Gastrocnemius medialis (tissue), 4 donors: ENCODE results near the gene NBEA.

ENCODE experiments used
- CTCF ChIP-seq, 5 experiments: fragments of 450-650 bp in 3 of 5; fragments of 200-600 bp in 2 of 5; sonication (generic) in 2 of 5; IDR thresholded peaks in 4 of 5; conservative IDR thresholded peaks in 1 of 5; 1 replicate in 4 of 5; 2 replicates in 1 of 5; pipeline ENCODE4 v1.5.1; 2016 to 2019; ENCODE audit warnings: antibody characterized with exemption in 5 of 5, mild to moderate bottlenecking in 3 of 5, moderate library complexity in 3 of 5
- POLR2A ChIP-seq, 2 donors: fragments of 450-650 bp; IDR thresholded peaks; one replicate each; pipeline ENCODE4 v1.6.1; 2017; ENCODE audit warnings: antibody characterized with exemption in 2 of 2, mild to moderate bottlenecking in 2 of 2, moderate library complexity in 2 of 2

DNA sequence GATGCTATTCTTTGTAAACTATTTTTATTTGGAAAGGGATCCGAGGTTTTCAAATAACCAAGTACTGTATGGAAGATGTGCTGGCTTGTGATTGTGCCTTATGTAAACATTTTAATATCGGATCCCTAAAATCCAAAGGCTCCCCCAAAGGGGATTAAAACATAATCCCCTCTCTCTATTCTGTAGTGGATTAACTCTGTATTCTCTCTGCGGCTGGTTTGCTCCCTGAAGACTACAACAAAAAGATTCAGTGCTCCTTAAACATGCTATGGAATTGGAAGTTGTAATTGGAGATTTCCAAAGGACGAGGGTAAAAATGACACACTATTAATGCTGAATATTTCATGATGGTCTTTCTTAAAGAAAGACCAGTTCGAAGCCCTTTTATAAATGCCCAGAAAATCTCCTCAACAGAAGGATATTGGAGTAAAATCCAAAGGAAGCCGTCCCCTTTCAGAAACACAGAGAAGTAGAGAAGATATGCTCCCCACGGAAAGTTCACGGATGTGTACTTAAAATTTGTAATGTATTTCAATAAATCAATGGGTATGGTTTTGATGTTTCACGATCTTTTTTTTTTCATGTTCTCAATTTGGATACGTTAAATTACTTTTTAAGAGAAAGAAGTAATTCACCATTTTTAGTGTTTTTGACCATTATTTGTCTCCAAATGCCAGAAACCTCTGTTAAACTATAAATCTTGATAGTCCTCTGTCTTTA lies 527.9 kb downstream of the NBEA start:
- TF ChIP-seq POLR2A (IDR thresholded peaks at IDR 0.05) (no peak), CTCF (IDR thresholded peaks at IDR 0.05 in 4 of 5, conservative IDR thresholded peaks at IDR 0.05 in 1 of 5) (no peak)
